T-helper 2 cell treated with Interferon-gamma antibody and Interleukin-4, amounts not matched to agents 5 μg/mL and 100 μg/mL, for 36 hours (primary cell): ENCODE measurements around the gene BUB3.

Source experiments
- DNase-seq: peaks from one replicate; pipeline ENCODE4 v3.0.0; 2021; ENCODE audit warnings: low spot score
- H3K27ac Mint-ChIP-seq: one replicate; pipeline ENCODE4 v1.8.0; 2021; ENCODE audit warnings: mild to moderate bottlenecking, mixed read lengths
- H3K27me3 Mint-ChIP-seq: one replicate; pipeline ENCODE4 v1.8.0; 2021; ENCODE audit warnings: low read depth, mixed read lengths
- H3K36me3 Mint-ChIP-seq: one replicate; pipeline ENCODE4 v1.8.0; 2021; ENCODE audit warnings: low read depth, mixed read lengths
- H3K4me1 Mint-ChIP-seq: one replicate; pipeline ENCODE4 v1.8.0; 2021; ENCODE audit warnings: low read depth, mixed read lengths
- H3K4me3 Mint-ChIP-seq: one replicate; pipeline ENCODE4 v1.8.0; 2022; ENCODE audit warnings: mild to moderate bottlenecking, moderate library complexity, mixed read lengths
- H3K9me3 Mint-ChIP-seq: one replicate; pipeline ENCODE4 v1.8.0; 2021; ENCODE audit warnings: mixed read lengths

Gene BUB3

GRCh38 chr10:123187781-123188180 lies 33.6 kb downstream of the BUB3 start:
- no peak for DNase-seq
- Mint-ChIP-seq H3K27ac (no peak overlapping the region), H3K9me3 (peaks cover 20% of the 10 kb centered on the region), H3K27me3 (no peaks in the 10 kb centered on the region), H3K4me3 (no peak overlapping the region), H3K4me1 (no peaks in the 10 kb centered on the region), H3K36me3 (peaks cover 44% of the 10 kb centered on the region)

- no peak overlapping the region for H3K4me3 Mint-ChIP-seq
- no peak for DNase-seq
- H3K9me3 Mint-ChIP-seq = no peaks in the 10 kb centered on the region
- no peak overlapping the region for H3K27ac Mint-ChIP-seq
- no peaks in the 10 kb centered on the region for H3K27me3 Mint-ChIP-seq
- no peaks in the 10 kb centered on the region for H3K4me1 Mint-ChIP-seq
- peaks cover 12% of the 10 kb centered on the region for H3K36me3 Mint-ChIP-seq
Observed at GRCh38 chr10:123191886-123192285, 37.7 kb downstream of the BUB3 start.

- H3K27ac Mint-ChIP-seq = no peak overlapping the region
- H3K36me3 Mint-ChIP-seq = peaks cover 7% of the 10 kb centered on the region
- no peaks in the 10 kb centered on the region for H3K4me1 Mint-ChIP-seq
- no peaks in the 10 kb centered on the region for H3K27me3 Mint-ChIP-seq
- no peak overlapping the region for H3K4me3 Mint-ChIP-seq
- DNase-seq = no peak
- no peaks in the 10 kb centered on the region for H3K9me3 Mint-ChIP-seq
Observed at GRCh38 chr10:123194056-123194455, 39.9 kb downstream of the BUB3 start.

GRCh38 chr10:123200531-123200930 lies 46.3 kb downstream of the BUB3 start:
- no peak overlapping the region for H3K4me3 Mint-ChIP-seq
- H3K36me3 Mint-ChIP-seq = no peaks in the 10 kb centered on the region
- H3K27ac Mint-ChIP-seq = no peak overlapping the region
- peaks cover 2% of the 10 kb centered on the region for H3K4me1 Mint-ChIP-seq
- no peak for DNase-seq
- no peaks in the 10 kb centered on the region for H3K27me3 Mint-ChIP-seq
- no peaks in the 10 kb centered on the region for H3K9me3 Mint-ChIP-seq

- no peak overlapping the region for H3K27ac Mint-ChIP-seq
- H3K9me3 Mint-ChIP-seq = peaks cover 5% of the 10 kb centered on the region
- H3K4me3 Mint-ChIP-seq = no peak overlapping the region
- DNase-seq = no peak
- no peaks in the 10 kb centered on the region for H3K36me3 Mint-ChIP-seq
- peaks cover 5% of the 10 kb centered on the region for H3K4me1 Mint-ChIP-seq
- no peaks in the 10 kb centered on the region for H3K27me3 Mint-ChIP-seq
Observed at GRCh38 chr10:123202506-123202905, 48.3 kb downstream of the BUB3 start.

GRCh38 chr10:123203393-123204126 lies 49.4 kb downstream of the BUB3 start:
- Mint-ChIP-seq H3K9me3 (peaks cover 13% of the 10 kb centered on the region), H3K27ac (no peak overlapping the region), H3K36me3 (peaks cover 6% of the 10 kb centered on the region), H3K27me3 (no peaks in the 10 kb centered on the region), H3K4me1 (peaks cover 5% of the 10 kb centered on the region), H3K4me3 (no peak overlapping the region)
- DNase-seq = no peak

GRCh38 chr10:123204127-123204461 lies 49.9 kb downstream of the BUB3 start:
- H3K9me3 Mint-ChIP-seq = peaks cover 13% of the 10 kb centered on the region
- no peaks in the 10 kb centered on the region for H3K27me3 Mint-ChIP-seq
- peaks cover 5% of the 10 kb centered on the region for H3K4me1 Mint-ChIP-seq
- H3K36me3 Mint-ChIP-seq = peaks cover 6% of the 10 kb centered on the region
- no peak overlapping the region for H3K27ac Mint-ChIP-seq
- DNase-seq = no peak
- no peak overlapping the region for H3K4me3 Mint-ChIP-seq

GRCh38 chr10:123205041-123205440 lies 50.8 kb downstream of the BUB3 start:
- H3K27ac Mint-ChIP-seq = no peak overlapping the region
- H3K36me3 Mint-ChIP-seq = peaks cover 7% of the 10 kb centered on the region
- H3K4me1 Mint-ChIP-seq = peaks cover 5% of the 10 kb centered on the region
- H3K4me3 Mint-ChIP-seq = no peak overlapping the region
- H3K9me3 Mint-ChIP-seq = peaks cover 13% of the 10 kb centered on the region
- DNase-seq = no peak
- no peaks in the 10 kb centered on the region for H3K27me3 Mint-ChIP-seq

- peaks cover 10% of the 10 kb centered on the region for H3K36me3 Mint-ChIP-seq
- no peak overlapping the region for H3K4me3 Mint-ChIP-seq
- no peak for DNase-seq
- H3K27me3 Mint-ChIP-seq = no peaks in the 10 kb centered on the region
- peaks cover 16% of the 10 kb centered on the region for H3K9me3 Mint-ChIP-seq
- no peaks in the 10 kb centered on the region for H3K4me1 Mint-ChIP-seq
- H3K27ac Mint-ChIP-seq = no peak overlapping the region
Observed at GRCh38 chr10:123212063-123212462, 57.9 kb downstream of the BUB3 start.

GRCh38 chr10:123212640-123213039 lies 58.4 kb downstream of the BUB3 start:
- peaks cover 10% of the 10 kb centered on the region for H3K36me3 Mint-ChIP-seq
- no peak for DNase-seq
- no peak overlapping the region for H3K4me3 Mint-ChIP-seq
- no peak overlapping the region for H3K27ac Mint-ChIP-seq
- peaks cover 16% of the 10 kb centered on the region for H3K9me3 Mint-ChIP-seq
- H3K27me3 Mint-ChIP-seq = no peaks in the 10 kb centered on the region
- no peaks in the 10 kb centered on the region for H3K4me1 Mint-ChIP-seq

GRCh38 chr10:123213192-123213591 lies 59.0 kb downstream of the BUB3 start:
- Mint-ChIP-seq H3K4me3 (no peak overlapping the region), H3K4me1 (no peaks in the 10 kb centered on the region), H3K9me3 (peaks cover 10% of the 10 kb centered on the region), H3K27ac (no peak overlapping the region), H3K36me3 (peaks cover 7% of the 10 kb centered on the region), H3K27me3 (no peaks in the 10 kb centered on the region)
- no peak for DNase-seq
